ENCODE measurements around the gene SOAT2. TPM values are rescaled to one million over a fixed set of nuclear protein-coding genes. Genes with fewer than 3 reads are reported as not detected.
"Not testable (repeated sequence)": the region's sequence is repeated elsewhere in the genome, so short reads cannot be mapped to it uniquely, and the experiment has no call there.

The SOAT2 gene
- polyA plus RNA-seq, 4 donors: 1.2 to 3.1 (median 1.6) TPM

DNA sequence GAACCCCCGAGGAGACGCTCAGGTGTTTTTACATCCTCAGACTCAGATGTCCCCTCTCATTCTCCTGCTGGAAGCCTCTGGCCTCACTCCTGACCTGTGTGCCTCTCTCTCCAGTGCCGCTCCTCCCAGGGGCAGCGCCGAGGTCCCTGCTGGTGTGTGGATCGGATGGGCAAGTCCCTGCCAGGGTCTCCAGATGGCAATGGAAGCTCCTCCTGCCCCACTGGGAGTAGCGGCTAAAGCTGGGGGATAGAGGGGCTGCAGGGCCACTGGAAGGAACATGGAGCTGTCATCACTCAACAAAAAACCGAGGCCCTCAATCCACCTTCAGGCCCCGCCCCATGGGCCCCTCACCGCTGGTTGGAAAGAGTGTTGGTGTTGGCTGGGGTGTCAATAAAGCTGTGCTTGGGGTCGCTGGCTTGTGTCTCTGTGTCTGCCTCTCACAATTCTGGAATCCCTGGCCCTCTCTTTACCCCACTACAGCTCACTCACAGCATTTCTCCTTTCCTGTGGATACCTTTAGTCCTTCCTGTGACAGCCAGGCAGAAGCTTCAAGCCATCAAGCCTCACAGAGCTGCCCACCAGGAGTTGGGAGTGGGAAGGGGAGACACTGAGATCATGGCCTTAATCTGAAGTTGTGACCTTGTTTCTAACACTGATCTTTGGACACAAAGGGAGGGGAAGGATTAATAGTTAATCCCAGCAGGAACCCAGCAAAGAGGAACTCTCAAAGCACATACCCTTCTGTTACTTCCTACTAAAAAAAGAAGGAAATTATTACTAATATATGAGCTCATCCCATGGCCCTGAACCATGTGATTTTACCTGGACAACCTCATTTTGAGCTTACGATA is 1.1 kb upstream of the SOAT2 start:
- DNase-seq (ENCODE audit: low read depth in 4 of 4, low spot score in 2 of 4): no peak

DNA sequence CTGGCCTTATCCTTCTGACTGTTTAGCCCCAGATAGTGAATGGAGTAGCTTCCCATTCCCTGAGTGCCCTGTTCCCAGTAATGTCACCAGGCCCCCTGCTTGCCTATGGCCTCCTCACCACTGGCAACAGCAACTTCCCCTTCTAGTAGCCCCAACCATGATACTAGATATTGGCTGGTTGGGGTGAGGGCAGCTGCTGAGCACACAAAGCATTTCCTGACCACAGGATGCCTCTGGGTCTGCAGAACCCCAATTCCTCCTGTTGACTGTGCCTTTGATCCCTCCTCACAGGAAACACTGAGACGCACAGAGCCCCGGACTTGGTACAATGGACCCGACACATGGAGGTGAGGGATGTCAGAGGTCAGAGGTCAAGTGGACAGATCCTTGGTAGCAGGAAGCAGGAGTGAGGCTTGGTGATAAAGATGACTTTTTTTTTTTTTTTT is 597 bp downstream of the SOAT2 start:
- DNase-seq (ENCODE audit: low read depth in 4 of 4, low spot score in 2 of 4): no peak

- DNase-seq (ENCODE audit: low read depth in 4 of 4, low spot score in 2 of 4): no peak
Observed at GRCh38 chr12:53105256-53105655, 2.0 kb downstream of the SOAT2 start.

DNA sequence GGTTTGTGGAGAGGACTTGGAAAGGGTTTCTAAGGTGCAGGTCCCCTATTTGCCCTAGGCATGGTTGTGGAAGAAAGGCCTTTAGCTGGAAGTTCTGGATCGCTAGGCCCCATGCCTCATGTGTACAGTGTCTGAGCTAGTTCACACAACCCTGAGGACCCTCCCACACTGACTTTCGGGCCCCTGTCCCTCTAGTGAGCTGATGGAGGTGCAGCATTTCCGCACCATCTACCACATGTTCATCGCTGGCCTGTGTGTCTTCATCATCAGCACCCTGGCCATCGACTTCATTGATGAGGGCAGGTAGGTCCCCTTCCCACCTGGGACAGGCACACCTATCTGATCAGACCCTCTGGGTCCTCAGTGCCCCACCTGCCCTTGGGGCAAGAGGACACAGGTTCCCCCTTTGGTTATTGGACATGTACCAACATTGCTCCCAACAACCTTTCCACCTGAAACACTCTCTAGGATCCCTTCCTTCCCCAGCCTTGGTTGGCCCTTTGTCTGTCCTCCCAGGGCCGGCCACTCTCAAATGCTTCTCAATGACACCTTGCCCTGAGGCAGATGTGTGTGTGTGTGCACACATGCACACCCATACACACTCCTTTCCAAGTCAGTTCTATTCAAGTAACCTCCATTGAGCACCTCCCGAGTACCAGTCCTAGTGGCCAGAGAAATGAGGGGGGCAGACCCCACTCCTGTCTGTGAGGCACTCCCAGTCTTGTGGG is 2.6 kb downstream of the SOAT2 start:
- no peak for DNase-seq (ENCODE audit: low read depth in 4 of 4, low spot score in 2 of 4)

DNA sequence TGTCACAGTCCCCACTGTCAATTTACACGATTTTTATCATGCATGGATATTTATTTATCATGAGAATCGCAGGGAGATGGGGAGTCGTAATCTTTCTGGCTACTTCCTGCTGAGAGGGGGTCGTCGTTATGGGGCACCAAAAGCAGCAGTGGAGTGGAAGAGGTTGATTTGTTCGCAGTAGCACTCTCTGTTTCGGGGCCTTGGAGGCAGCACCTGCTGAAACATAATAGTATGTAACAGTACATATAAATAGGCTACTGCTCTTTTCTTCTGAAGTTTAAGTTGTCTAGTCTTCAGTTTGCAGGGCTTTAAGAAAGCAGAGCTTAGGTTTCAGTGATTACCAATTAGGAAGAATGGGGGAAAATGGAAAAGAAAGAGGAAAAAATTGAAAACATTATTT is 3.8 kb downstream of the SOAT2 start:
- no peak for DNase-seq (ENCODE audit: low read depth in 4 of 4, low spot score in 2 of 4)

DNA sequence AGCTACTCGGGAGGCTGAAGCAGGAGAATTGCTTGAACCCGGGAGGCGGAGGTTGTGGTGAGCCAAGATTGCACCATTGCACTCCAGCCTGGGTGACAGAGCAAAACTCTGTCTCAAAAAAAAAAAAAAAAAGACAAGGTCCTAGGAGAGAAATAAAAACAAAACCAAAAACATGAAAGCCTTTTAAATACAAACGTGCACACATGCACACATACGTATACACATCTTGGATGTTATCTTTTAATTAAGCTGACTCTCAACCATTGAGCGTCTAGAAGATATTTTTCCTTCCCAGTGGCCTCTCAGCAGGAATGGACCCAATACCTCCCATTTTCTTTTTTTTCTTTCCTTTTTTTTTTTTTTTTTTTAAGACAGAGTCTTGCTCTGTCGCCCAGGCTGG is 9.1 kb downstream of the SOAT2 start:
- DNase-seq (ENCODE audit: low read depth in 4 of 4, low spot score in 2 of 4): not testable (repeated sequence)

GRCh38 chr12:53113136-53113705 is 9.9 kb downstream of the SOAT2 start:
- no peak for DNase-seq (ENCODE audit: low read depth in 4 of 4, low spot score in 2 of 4)

DNA sequence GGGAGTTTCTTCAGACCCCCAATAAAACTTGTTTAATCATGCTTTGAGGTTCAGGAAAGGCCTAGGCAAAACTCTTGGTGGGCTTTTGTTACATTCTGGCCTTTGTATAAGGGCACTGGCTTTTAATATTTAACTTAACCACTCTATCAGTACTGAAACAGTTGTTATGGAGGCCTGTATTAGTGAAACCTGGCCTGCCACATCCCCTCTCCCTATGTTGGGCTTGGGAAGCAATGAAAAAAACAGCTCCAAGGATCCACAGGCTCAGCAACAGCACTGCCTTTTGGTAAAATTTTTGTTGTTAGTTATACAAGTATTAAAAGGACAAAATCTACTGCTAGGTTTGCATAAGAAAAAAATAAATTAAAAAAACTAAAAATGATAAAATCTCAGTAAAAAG is 10.7 kb downstream of the SOAT2 start:
- no peak for DNase-seq (ENCODE audit: low read depth in 4 of 4, low spot score in 2 of 4)

GRCh38 chr12:53115112-53115890 is 12.0 kb downstream of the SOAT2 start:
- no peak for DNase-seq (ENCODE audit: low read depth in 4 of 4, low spot score in 2 of 4)

DNA sequence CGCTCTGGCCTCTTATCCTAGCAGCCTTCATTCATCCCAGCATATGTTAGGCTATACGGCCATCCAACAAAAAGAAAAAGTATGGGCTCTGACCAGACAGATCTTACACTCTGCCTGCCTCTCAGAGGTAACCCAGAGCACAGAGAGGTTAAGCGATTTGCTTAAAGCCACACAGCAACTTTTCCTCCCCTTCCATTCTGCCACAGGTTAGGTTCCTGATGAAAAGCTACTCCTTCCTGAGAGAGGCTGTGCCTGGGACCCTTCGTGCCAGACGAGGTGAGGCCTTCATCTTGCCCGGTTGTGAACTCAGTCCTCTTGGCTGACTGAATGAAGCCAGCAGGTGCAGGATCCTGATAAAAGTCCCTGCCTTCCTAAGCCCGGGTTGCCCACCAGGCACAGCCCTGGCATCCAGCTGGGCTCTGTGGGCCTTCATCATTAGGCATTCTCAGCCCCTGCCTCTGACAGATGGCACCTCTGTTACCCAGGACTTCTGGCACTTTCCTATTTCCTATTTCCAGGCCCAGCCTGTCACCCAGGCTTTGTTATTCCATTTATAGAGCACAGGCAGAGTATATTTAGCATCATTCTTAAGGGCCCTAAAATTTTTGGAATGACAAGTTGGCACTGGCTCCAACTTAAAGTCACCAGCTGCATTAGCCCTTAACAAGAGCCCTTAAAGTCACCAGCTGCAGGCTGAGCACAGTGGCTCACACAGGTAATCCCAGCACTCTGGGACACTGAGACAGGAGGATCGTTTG is 12.8 kb downstream of the SOAT2 start:
- DNase-seq (ENCODE audit: low read depth in 4 of 4, low spot score in 2 of 4): no peak

DNA sequence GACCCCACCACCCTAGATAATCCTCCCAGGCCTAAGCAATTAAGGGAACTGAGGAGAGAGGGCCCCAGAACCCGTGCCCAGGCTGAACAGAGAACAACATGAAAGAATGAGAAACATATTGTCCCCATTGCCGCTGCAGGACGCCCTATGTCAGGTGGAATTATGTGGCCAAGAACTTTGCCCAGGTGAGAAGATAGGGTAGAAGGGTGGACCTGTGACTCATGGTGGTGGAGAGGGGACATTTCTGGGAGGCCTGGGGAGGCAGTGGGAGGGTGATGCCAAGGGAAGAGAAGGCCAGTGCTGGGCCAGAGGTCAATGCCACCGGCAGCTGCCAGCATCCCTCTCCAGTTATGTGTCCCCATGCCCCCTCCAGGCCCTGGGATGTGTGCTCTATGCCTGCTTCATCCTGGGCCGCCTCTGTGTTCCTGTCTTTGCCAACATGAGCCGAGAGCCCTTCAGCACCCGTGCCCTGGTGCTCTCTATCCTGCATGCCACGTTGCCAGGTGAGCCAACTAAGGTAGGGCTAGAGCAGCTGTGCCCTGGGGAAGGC is 15.5 kb downstream of the SOAT2 start:
- no peak for DNase-seq (ENCODE audit: low read depth in 4 of 4, low spot score in 2 of 4)

- DNase-seq (ENCODE audit: low read depth in 4 of 4, low spot score in 2 of 4): no peak
Observed at GRCh38 chr12:53120685-53121525, 17.6 kb downstream of the SOAT2 start.

DNA sequence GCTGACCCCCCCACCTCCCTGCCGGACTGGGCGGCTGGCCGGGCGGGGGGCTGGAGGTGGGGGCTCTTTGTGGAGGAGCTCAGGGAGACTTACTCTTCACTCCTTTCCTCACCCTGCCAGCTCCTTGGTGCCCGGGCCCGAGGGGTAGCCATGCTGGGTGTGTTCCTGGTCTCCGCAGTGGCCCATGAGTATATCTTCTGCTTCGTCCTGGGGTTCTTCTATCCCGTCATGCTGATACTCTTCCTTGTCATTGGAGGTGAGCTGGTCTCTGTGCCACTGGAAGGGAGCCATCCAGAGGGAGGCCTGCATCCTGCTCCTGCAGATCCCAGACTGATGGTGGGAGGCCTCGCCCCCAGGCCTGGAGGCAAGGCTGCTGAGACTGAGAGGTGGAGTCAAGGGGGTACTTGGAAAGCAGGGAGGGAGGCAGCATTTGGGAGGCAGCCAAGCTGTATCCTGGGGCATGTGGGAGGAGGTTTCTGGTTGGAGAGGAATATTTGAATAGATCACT is 19.7 kb downstream of the SOAT2 start:
- no peak for DNase-seq (ENCODE audit: low read depth in 4 of 4, low spot score in 2 of 4)

GRCh38 chr12:53123578-53124351 is 20.5 kb downstream of the SOAT2 start:
- no peak for DNase-seq (ENCODE audit: low read depth in 4 of 4, low spot score in 2 of 4)

DNA sequence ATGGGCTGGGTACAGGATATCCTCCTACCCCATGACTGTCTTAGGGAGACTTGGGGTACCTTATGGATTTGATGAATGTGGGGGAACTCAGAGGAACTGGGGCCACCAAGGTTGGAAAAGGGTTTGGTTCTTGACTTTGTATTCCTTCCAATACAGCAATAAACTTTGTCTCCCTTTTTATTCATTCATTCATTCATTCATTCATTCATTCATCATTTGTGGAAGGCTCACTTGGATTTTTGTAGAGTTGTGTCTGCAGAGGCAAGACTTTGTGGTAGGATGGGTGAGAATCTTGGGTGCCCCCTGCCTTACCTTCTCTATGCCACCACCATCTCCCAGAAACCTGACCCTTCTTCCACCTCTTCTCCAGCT is 21.1 kb downstream of the SOAT2 start:
- DNase-seq (ENCODE audit: low read depth in 4 of 4, low spot score in 2 of 4): no peak

- no peak for DNase-seq (ENCODE audit: low read depth in 4 of 4, low spot score in 2 of 4)
Observed at GRCh38 chr12:53127169-53127568, 23.9 kb downstream of the SOAT2 start.

GRCh38 chr12:53128780-53129569 is 25.7 kb downstream of the SOAT2 start:
- DNase-seq (ENCODE audit: low read depth in 4 of 4, low spot score in 2 of 4): no peak

All from left renal cortex interstitium (tissue), 4 donors.